Endothelial cell of umbilical vein (primary cell): ENCODE data around the gene IL17RD. TPM values are rescaled to one million over a fixed set of nuclear protein-coding genes. Genes with fewer than 3 reads are reported as not detected.

ENCODE experiments used
- BruUV-seq: library from RNA; stranded (reverse); fragments of 400-500 nt; replicated peaks from 2 replicates; lab custom pipeline; 2021; lab: Mats Ljungman, UMichigan
- CTCF ChIA-PET: fragments of 300-600, 350-600 bp; sonication (Branson Sonifier 250); formaldehyde crosslinking; loops from one replicate; lab custom pipeline; 2021; ENCODE audit warnings: antibody characterized with exemption, inconsistent platforms; lab: Charles Lee
- POLR2A ChIA-PET: fragments of 300-600, 350-600 bp; sonication (Branson Sonifier 250); formaldehyde crosslinking; loops from one replicate; lab custom pipeline; 2021; ENCODE audit warnings: antibody characterized with exemption, inconsistent platforms; lab: Charles Lee
- DNase-seq: peaks from one replicate; pipeline ENCODE4 v3.0.0-alpha.2; 2011; ENCODE audit warnings: low read depth, low spot score
- FAIRE-seq: peaks from 2 replicates; lab custom pipeline; 2011; peaks lifted over from hg19 to GRCh38; lab: Jason Lieb, UNC
- H2AFZ ChIP-seq: 2 replicates; pipeline ENCODE4 v1.6.0; 2012; ENCODE audit warnings: low read depth, low read length, control low read depth, inconsistent platforms
- H3K27ac ChIP-seq: 2 replicates; pipeline ENCODE4 v1.5.1; 2011; ENCODE audit warnings: low read depth, mild to moderate bottlenecking, control low read depth, low read length, moderate library complexity; ENCODE audit not compliant: insufficient read depth
- H3K27me3 ChIP-seq, 2 experiments: 2 replicates each; pipeline versions ENCODE4 v1.6.0 to v1.6.1; 2011; ENCODE audit warnings: low read length in 2 of 2, mixed read lengths in 1 of 2; ENCODE audit not compliant: control insufficient read depth in 2 of 2, insufficient read depth in 2 of 2
- H3K36me3 ChIP-seq, 2 experiments: 2 replicates in 1 of 2; 3 replicates in 1 of 2; pipeline ENCODE4 v1.5.1; 2011; ENCODE audit warnings: low read length in 2 of 2, mild to moderate bottlenecking in 1 of 2, moderate library complexity in 1 of 2; ENCODE audit not compliant: control insufficient read depth in 2 of 2, insufficient read depth in 2 of 2; ENCODE audit errors: extremely low read depth in 1 of 2
- H3K4me1 ChIP-seq: 3 replicates; pipeline ENCODE4 v1.5.1; 2011; ENCODE audit warnings: mild to moderate bottlenecking, low read length; ENCODE audit not compliant: control insufficient read depth, insufficient read depth; ENCODE audit errors: extremely low read depth
- H3K4me2 ChIP-seq: 2 replicates; pipeline ENCODE4 v1.6.1; 2011; ENCODE audit warnings: low read length, control low read depth, mixed read lengths; ENCODE audit not compliant: insufficient read depth
- H3K4me3 ChIP-seq, 3 experiments: fragments of 200-600 bp in 1 of 3; sonication (generic), shearing (Covaris generic) in 1 of 3; replicated peaks in 1 of 3; 2 replicates each; pipeline ENCODE4 v1.5.1; 2011 to 2016; ENCODE audit warnings: control low read depth in 3 of 3, low read length in 3 of 3, mild to moderate bottlenecking in 2 of 3, inconsistent platforms in 1 of 3, low read depth in 1 of 3, moderate library complexity in 1 of 3; ENCODE audit not compliant: insufficient read depth in 1 of 3
- H3K79me2 ChIP-seq: 2 replicates; pipeline ENCODE4 v1.6.0; 2012; ENCODE audit warnings: low read length, inconsistent platforms; ENCODE audit not compliant: control insufficient read depth, insufficient read depth
- H3K9ac ChIP-seq: replicated peaks from 2 replicates; pipeline ENCODE3; 2011; ENCODE audit warnings: low read length, control low read depth; ENCODE audit not compliant: insufficient read depth; ENCODE audit errors: extremely low read depth
- H3K9me1 ChIP-seq: replicated peaks from 3 replicates; pipeline ENCODE4 v1.6.0; 2011; ENCODE audit warnings: mild to moderate bottlenecking, low read length; ENCODE audit not compliant: control insufficient read depth, insufficient read depth; ENCODE audit errors: extremely low read depth
- H3K9me3 ChIP-seq: replicated peaks from 2 replicates; pipeline ENCODE4 v1.5.1; 2012; ENCODE audit warnings: low read length, inconsistent platforms; ENCODE audit not compliant: control insufficient read depth, insufficient read depth
- H4K20me1 ChIP-seq: replicated peaks from 2 replicates; pipeline ENCODE3; 2011; ENCODE audit warnings: mild to moderate bottlenecking, low read length; ENCODE audit not compliant: control insufficient read depth, insufficient read depth; ENCODE audit errors: extremely low read depth
- EZH2 ChIP-seq: IDR thresholded peaks from 2 replicates; pipeline ENCODE4 v1.6.1; 2012; ENCODE audit warnings: borderline replicate concordance, low read depth, mild to moderate bottlenecking, moderate library complexity, low read length, inconsistent platforms; ENCODE audit not compliant: severe bottlenecking
- FOS ChIP-seq: IDR thresholded peaks from 2 replicates; pipeline ENCODE4 v1.6.1; 2011; ENCODE audit warnings: mild to moderate bottlenecking, low read length, moderate library complexity, borderline replicate concordance; ENCODE audit not compliant: insufficient read depth
- GATA2 ChIP-seq: IDR thresholded peaks from 2 replicates; pipeline ENCODE4 v1.7.0; 2011; ENCODE audit warnings: low read depth, mild to moderate bottlenecking, moderate library complexity, mixed read lengths, low read length; ENCODE audit not compliant: insufficient read length, insufficient read depth
- JUN ChIP-seq: IDR thresholded peaks from 2 replicates; pipeline ENCODE4 v1.6.1; 2011; ENCODE audit warnings: borderline replicate concordance, low read depth; ENCODE audit not compliant: insufficient read length, insufficient read depth
- MAX ChIP-seq: IDR thresholded peaks from 2 replicates; pipeline ENCODE4 v1.6.1; 2011; ENCODE audit not compliant: insufficient read depth, insufficient read length
- MYC ChIP-seq: IDR thresholded peaks from one replicate; pipeline ENCODE4 v1.6.1; 2011; ENCODE audit warnings: mild to moderate bottlenecking, low read depth, low read length
- POLR2A ChIP-seq: IDR thresholded peaks from 2 replicates; pipeline ENCODE4 v1.6.1; 2012; ENCODE audit warnings: low read depth, mild to moderate bottlenecking, control low read depth, low read length
- POLR2AphosphoS5 ChIP-seq: IDR thresholded peaks from 2 replicates; pipeline ENCODE4 v1.6.1; 2012; ENCODE audit warnings: low read depth, mild to moderate bottlenecking, control low read depth, low read length, moderate library complexity; ENCODE audit not compliant: insufficient read depth
- dilution Hi-C: fragments of 300-500 bp; cut with MboI; formaldehyde crosslinking; loops from one replicate; pipeline ENCODE4 v1.15.0; 2019; ENCODE audit warnings: low sequenced_read_pairs; ENCODE audit not compliant: extremely low pct_ligation_motif_present
- intact Hi-C: fragments of 100-400 bp; cut with micrococcal nuclease; formaldehyde crosslinking; loops from one replicate; pipeline ENCODE4 v1.10.0; 2022
- polyA plus RNA-seq, 4 experiments: library from polyadenylated mRNA; depleted of rRNA in 3 of 4; stranded (reverse) in 3 of 4; unstranded in 1 of 4; fragments of >200 nt; gene quantifications; 2 replicates each; pipeline versions ENCODE4 v1.2.1 to v1.2.3, GENCODE V29; 2011 to 2012; ENCODE audit warnings: missing spikeins in 1 of 4
- total RNA-seq: library from RNA; stranded (reverse); gene quantifications from 2 replicates; pipeline ENCODE4 v1.2.3, GENCODE V29; 2021
- TF ChIP-seq, protein P1 (sequence below), 2 donors: IDR thresholded peaks; 1 replicate in 1 of 2; 2 replicates in 1 of 2; pipeline ENCODE4 v1.5.1; 2011; ENCODE audit warnings: low read length in 2 of 2, mild to moderate bottlenecking in 2 of 2, moderate library complexity in 2 of 2, control low read depth in 1 of 2, inconsistent platforms in 1 of 2, low read depth in 1 of 2; ENCODE audit not compliant: insufficient read depth in 1 of 2; ENCODE audit errors: extremely low read depth in 1 of 2

IL17RD gene
- total and polyA plus RNA-seq, 2 donors (not counting 3 experiments of a cell fraction or from before 2014, with no cell fraction given) = 0.36 to 0.93 TPM

GRCh38 chr3:57053122-57053521 lies 112.0 kb downstream of the IL17RD start:
- H3K4me3 ChIP-seq = no peak overlapping the region
- no peak for DNase-seq
- H2AFZ ChIP-seq = no peak overlapping the region
- CTCF ChIA-PET = no interaction called here
- BruUV-seq = no TSS peak
- H3K36me3 ChIP-seq = no peaks in the 10 kb centered on the region
- H3K4me1 ChIP-seq = no peaks in the 10 kb centered on the region
- H3K9ac ChIP-seq = no peak overlapping the region
- H3K4me2 ChIP-seq = no peak overlapping the region
- H3K27me3 ChIP-seq = peaks cover 0 to 4% of the 10 kb centered on the region in 2 experiments
- H4K20me1 ChIP-seq = no peaks in the 10 kb centered on the region
- H3K27ac ChIP-seq = no peak overlapping the region
- H3K9me1 ChIP-seq = no peaks in the 10 kb centered on the region
- dilution Hi-C loops = no loop called here
- H3K79me2 ChIP-seq = no peaks in the 10 kb centered on the region
- FAIRE-seq = no peak
- POLR2A ChIA-PET = no interaction called here
- intact Hi-C loops = no loop called here
- no peaks in the 10 kb centered on the region for H3K9me3 ChIP-seq
- TF ChIP-seq, protein P1, sequence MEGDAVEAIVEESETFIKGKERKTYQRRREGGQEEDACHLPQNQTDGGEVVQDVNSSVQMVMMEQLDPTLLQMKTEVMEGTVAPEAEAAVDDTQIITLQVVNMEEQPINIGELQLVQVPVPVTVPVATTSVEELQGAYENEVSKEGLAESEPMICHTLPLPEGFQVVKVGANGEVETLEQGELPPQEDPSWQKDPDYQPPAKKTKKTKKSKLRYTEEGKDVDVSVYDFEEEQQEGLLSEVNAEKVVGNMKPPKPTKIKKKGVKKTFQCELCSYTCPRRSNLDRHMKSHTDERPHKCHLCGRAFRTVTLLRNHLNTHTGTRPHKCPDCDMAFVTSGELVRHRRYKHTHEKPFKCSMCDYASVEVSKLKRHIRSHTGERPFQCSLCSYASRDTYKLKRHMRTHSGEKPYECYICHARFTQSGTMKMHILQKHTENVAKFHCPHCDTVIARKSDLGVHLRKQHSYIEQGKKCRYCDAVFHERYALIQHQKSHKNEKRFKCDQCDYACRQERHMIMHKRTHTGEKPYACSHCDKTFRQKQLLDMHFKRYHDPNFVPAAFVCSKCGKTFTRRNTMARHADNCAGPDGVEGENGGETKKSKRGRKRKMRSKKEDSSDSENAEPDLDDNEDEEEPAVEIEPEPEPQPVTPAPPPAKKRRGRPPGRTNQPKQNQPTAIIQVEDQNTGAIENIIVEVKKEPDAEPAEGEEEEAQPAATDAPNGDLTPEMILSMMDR (IDR thresholded peaks at IDR 0.05; ENCODE audit: extremely low read depth in 1 of 2, insufficient read depth in 1 of 2, low read depth in 1 of 2, low read length in 2 of 2) = no peak
- no peak for TF ChIP-seq GATA2
- no peak for TF ChIP-seq MYC
- TF ChIP-seq POLR2AphosphoS5 = no peak
- no peak for TF ChIP-seq JUN
- TF ChIP-seq EZH2 = no peak
- no peak for TF ChIP-seq POLR2A
- TF ChIP-seq MAX = no peak
- TF ChIP-seq FOS = no peak
